Vagina (tissue), 2 donors: Measurements from ENCODE around the gene DLG4. TPM values are rescaled to one million over a fixed set of nuclear protein-coding genes. Genes with fewer than 3 reads are reported as not detected.

Experiments
- DNase-seq, 2 donors: peaks; one replicate each; pipeline ENCODE4 v3.0.0-alpha.2; 2017; ENCODE audit errors: extremely low spot score in 2 of 2
- H3K27ac ChIP-seq: fragments of 200-600 bp; sonication (generic); one replicate; pipeline ENCODE4 v1.5.1; 2019
- H3K27me3 ChIP-seq: fragments of 200-600 bp; sonication (generic); one replicate; pipeline ENCODE4 v1.5.1; 2019
- H3K36me3 ChIP-seq, 2 donors: fragments of 200-600 bp; sonication (generic); one replicate each; pipeline ENCODE4 v1.5.1; 2017 to 2019
- H3K4me1 ChIP-seq: fragments of 200-600 bp; sonication (generic); one replicate; pipeline ENCODE4 v1.5.1; 2019
- H3K4me3 ChIP-seq, 2 donors: fragments of 200-600 bp; sonication (generic); 1 replicate in 1 of 2; 2 replicates in 1 of 2; pipeline ENCODE4 v1.5.1; 2016 to 2019
- H3K9me3 ChIP-seq: fragments of 200-600 bp; sonication (generic); one replicate; pipeline ENCODE4 v1.5.1; 2019
- CTCF ChIP-seq, 3 experiments: fragments of 450-650 bp in 2 of 3; fragments of 200-600 bp in 1 of 3; sonication (generic) in 1 of 3; IDR thresholded peaks; one replicate each; pipeline ENCODE4 v1.5.1; 2017 to 2019; ENCODE audit warnings: antibody characterized with exemption in 3 of 3, mild to moderate bottlenecking in 2 of 3, moderate library complexity in 2 of 3
- POLR2A ChIP-seq, 2 donors: fragments of 450-650 bp; IDR thresholded peaks; one replicate each; pipeline ENCODE4 v1.6.1; 2017; ENCODE audit warnings: antibody characterized with exemption in 2 of 2, mild to moderate bottlenecking in 2 of 2, moderate library complexity in 2 of 2
- POLR2AphosphoS5 ChIP-seq, 2 donors: sonication (generic); formaldehyde crosslinking; IDR thresholded peaks; one replicate each; pipeline ENCODE4 v1.9.0; 2017; ENCODE audit warnings: antibody characterized with exemption in 2 of 2, mild to moderate bottlenecking in 2 of 2, low read depth in 1 of 2; ENCODE audit not compliant: insufficient read depth in 1 of 2
- intact Hi-C: fragments of 100-400 bp; cut with DNase I; formaldehyde crosslinking; loops from one replicate; pipeline ENCODE4 v1.15.1; 2023
- total RNA-seq: library from RNA; depleted of rRNA; stranded (reverse); fragments of >200 nt; gene quantifications from one replicate; pipeline ENCODE4 v1.2.3, GENCODE V29; 2016

DLG4 gene
- total RNA-seq, 1 donor from 2014 or later, result 23.3 TPM

GRCh38 chr17:7218166-7218565 lies 1.5 kb downstream of the DLG4 start:
- TF ChIP-seq POLR2AphosphoS5 (IDR thresholded peaks at IDR 0.05; ENCODE audit: insufficient read depth in 1 of 2, low read depth in 1 of 2) (no peak), CTCF (IDR thresholded peaks at IDR 0.05) (no peak), POLR2A (IDR thresholded peaks at IDR 0.05) (no peak)
- peaks cover 81% of the 10 kb centered on the region for H3K4me1 ChIP-seq
- no peak for DNase-seq
- H3K27me3 ChIP-seq, result no peaks in the 10 kb centered on the region
- peak overlapping the region; percentile 54 to 55 for H3K4me3 ChIP-seq
- no peaks in the 10 kb centered on the region for H3K9me3 ChIP-seq
- intact Hi-C loops, result no loop called here
- H3K27ac ChIP-seq, result peak overlapping the region; percentile 99
- peaks cover 0 to 8% of the 10 kb centered on the region in 2 donors for H3K36me3 ChIP-seq

- intact Hi-C loops, result no loop called here
- no peak for TF ChIP-seq CTCF (IDR thresholded peaks at IDR 0.05)
- no peak for TF ChIP-seq POLR2AphosphoS5 (IDR thresholded peaks at IDR 0.05; ENCODE audit: insufficient read depth in 1 of 2, low read depth in 1 of 2)
- TF ChIP-seq POLR2A (IDR thresholded peaks at IDR 0.05), result no peak
- H3K36me3 ChIP-seq, result no peaks in the 10 kb centered on the region
- no peaks in the 10 kb centered on the region for H3K9me3 ChIP-seq
- peaks cover 76% of the 10 kb centered on the region for H3K4me1 ChIP-seq
- no peaks in the 10 kb centered on the region for H3K27me3 ChIP-seq
- DNase-seq, result no peak
- peak overlapping the region; percentile 54 to 55 for H3K4me3 ChIP-seq
- H3K27ac ChIP-seq, result peak overlapping the region; percentile 99
Observed at GRCh38 chr17:7217113-7217987, 2.3 kb downstream of the DLG4 start.

- H3K4me3 ChIP-seq, result peak overlapping the region; percentile 54 to 55
- H3K36me3 ChIP-seq, result no peaks in the 10 kb centered on the region
- peaks cover 73% of the 10 kb centered on the region for H3K4me1 ChIP-seq
- no peaks in the 10 kb centered on the region for H3K27me3 ChIP-seq
- H3K9me3 ChIP-seq, result no peaks in the 10 kb centered on the region
- intact Hi-C loops, result no loop called here
- DNase-seq, result no peak
- TF ChIP-seq POLR2AphosphoS5 (IDR thresholded peaks at IDR 0.05; ENCODE audit: insufficient read depth in 1 of 2, low read depth in 1 of 2) (no peak), POLR2A (IDR thresholded peaks at IDR 0.05) (no peak), CTCF (IDR thresholded peaks at IDR 0.05) (no peak)
- H3K27ac ChIP-seq, result peak overlapping the region; percentile 99
Observed at GRCh38 chr17:7216242-7217112, 3.2 kb downstream of the DLG4 start.

GRCh38 chr17:7215652-7216180 lies 3.9 kb downstream of the DLG4 start:
- intact Hi-C loops, result no loop called here
- Histone ChIP-seq H3K27ac (peak overlapping the region; percentile 99), H3K27me3 (no peaks in the 10 kb centered on the region), H3K4me3 (peak overlapping the region; percentile 54 to 55), H3K9me3 (no peaks in the 10 kb centered on the region), H3K4me1 (peaks cover 72% of the 10 kb centered on the region), H3K36me3 (no peaks in the 10 kb centered on the region)
- no peak for DNase-seq
- TF ChIP-seq POLR2A (IDR thresholded peaks at IDR 0.05), result no peak
- TF ChIP-seq POLR2AphosphoS5 (IDR thresholded peaks at IDR 0.05; ENCODE audit: insufficient read depth in 1 of 2, low read depth in 1 of 2), result no peak
- TF ChIP-seq CTCF (IDR thresholded peaks at IDR 0.05), result no peak
